ENCODE measurements around the gene LST1.
A peak's percentile ranks its signal among the peaks of the same experiment; 100 is the strongest.

LST1 gene

GRCh38 chr6:31579546-31580437 is 6.3 kb upstream of the LST1 start:
- TF ChIP-seq CTCF (conservative IDR thresholded peaks at IDR 0.05; ENCODE audit: low read depth) = no peak
- no peak for DNase-seq (ENCODE audit: low spot score)
- ChIA-PET CTCF (interaction anchor here (0.6 to 3.7 kb wide), 8 partner anchors 12 to 43 kb away, joined by 3 to 33 read pairs (median 5); partner anchors contain the start of genes ATP6V1G2 and NFKBIL1), POLR2A (ENCODE audit: low non-redundant PET) (no interaction called here)
- H3K27ac ChIP-seq = no peak overlapping the region

GRCh38 chr6:31580438-31580740 is 5.7 kb upstream of the LST1 start:
- DNase-seq (ENCODE audit: low spot score) = no peak
- TF ChIP-seq CTCF (conservative IDR thresholded peaks at IDR 0.05; ENCODE audit: low read depth) = no peak
- CTCF ChIA-PET = interaction anchor here (0.6 to 3.7 kb wide), 9 partner anchors 12 to 43 kb away, joined by 3 to 33 read pairs (median 5); partner anchors contain the start of genes ATP6V1G2 and NFKBIL1
- POLR2A ChIA-PET (ENCODE audit: low non-redundant PET) = no interaction called here
- no peak overlapping the region for H3K27ac ChIP-seq

DNA sequence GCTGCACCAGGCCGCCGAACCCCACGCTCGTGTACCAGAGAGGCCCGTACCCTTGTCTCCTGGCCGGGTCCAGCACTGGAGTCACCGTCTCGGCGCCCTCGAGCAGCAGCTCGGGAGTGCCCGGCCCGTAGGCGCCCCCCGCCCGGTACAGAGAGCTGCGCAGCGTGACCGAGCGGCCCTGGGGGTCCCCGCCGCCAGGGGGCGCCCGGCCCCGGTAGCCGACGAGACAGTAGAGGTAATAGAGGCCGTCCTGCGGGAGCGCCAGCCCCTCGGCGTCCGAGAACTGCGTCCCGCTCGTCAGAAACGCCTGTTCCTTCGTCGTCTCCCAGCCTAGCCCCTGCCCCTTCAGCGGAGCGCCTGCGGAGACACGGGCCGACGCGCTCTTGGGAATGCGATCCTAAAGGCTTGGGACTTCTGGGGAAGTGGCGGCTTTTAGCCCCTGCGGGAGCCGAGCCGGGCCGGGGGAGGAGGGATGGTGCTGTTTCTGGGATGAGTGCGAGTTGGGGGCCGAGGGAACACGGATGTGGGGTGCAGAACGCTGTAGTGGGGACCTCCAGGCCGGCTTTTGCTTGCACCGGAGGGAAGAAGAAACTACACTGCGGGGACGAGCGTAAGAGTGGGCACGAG is 5.2 kb upstream of the LST1 start:
- peak; percentile 83 for DNase-seq (ENCODE audit: low spot score)
- ChIA-PET POLR2A (ENCODE audit: low non-redundant PET) (interaction anchor here (1.2 kb wide), 1 partner anchor 18 kb away, joined by 3 read pairs; no protein-coding TSS in a partner anchor), CTCF (interaction anchor here (0.6 to 3.7 kb wide), 12 partner anchors 13 to 230 kb away, joined by 3 to 33 read pairs (median 5); partner anchors contain the start of genes ATP6V1G2 and NFKBIL1)
- peak; percentile 96 for TF ChIP-seq CTCF (conservative IDR thresholded peaks at IDR 0.05; ENCODE audit: low read depth)
- H3K27ac ChIP-seq = peak overlapping the region; percentile 43

GRCh38 chr6:31581434-31582229 is 4.4 kb upstream of the LST1 start:
- H3K27ac ChIP-seq = peak overlapping the region; percentile 43
- TF ChIP-seq CTCF (conservative IDR thresholded peaks at IDR 0.05; ENCODE audit: low read depth) = no peak
- DNase-seq (ENCODE audit: low spot score) = no peak
- ChIA-PET POLR2A (ENCODE audit: low non-redundant PET) (interaction anchor here (1.2 kb wide), 1 partner anchor 17 kb away, joined by 3 read pairs; no protein-coding TSS in a partner anchor), CTCF (interaction anchor here (0.6 to 3.7 kb wide), 11 partner anchors 14 to 231 kb away, joined by 3 to 33 read pairs (median 5); partner anchors contain the start of gene ATP6V1G2)

DNA sequence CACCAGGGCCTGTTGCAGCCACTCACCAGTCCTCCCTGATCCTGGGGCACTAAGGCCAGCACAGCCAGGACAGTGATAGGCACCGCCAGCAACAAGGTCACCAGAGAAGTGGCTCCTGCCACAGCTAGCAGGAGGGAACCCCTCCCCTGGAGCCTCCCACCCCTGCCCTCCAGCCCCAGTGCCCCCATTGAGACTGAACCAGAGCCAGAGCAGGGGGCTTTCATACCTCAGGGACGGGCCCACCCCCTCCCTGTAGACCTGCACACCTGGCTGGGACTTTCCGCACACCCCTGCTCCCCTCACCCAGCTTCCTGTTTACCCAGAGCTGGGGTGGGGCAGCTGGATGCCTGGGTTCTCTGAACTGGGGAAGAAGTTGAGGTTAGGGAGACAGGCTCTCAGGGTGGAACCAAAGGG is 3.8 kb upstream of the LST1 start, which contains the start of gene LTB:
Gene LTB (minus strand): TSS at position 195 of the 414 bp plus-strand sequence. CDS start 7 bp downstream, at position 188.
- H3K27ac ChIP-seq = peak within 1 kb of the TSS; percentile 43
- DNase-seq (ENCODE audit: low spot score) = no peak
- ChIA-PET POLR2A (ENCODE audit: low non-redundant PET) (no interaction called here), CTCF (interaction anchor here (0.8 to 2.9 kb wide), 3 partner anchors 16 to 36 kb away, joined by 4 to 13 read pairs (median 8); partner anchors contain the start of gene ATP6V1G2)
- no peak for TF ChIP-seq CTCF (conservative IDR thresholded peaks at IDR 0.05; ENCODE audit: low read depth)
